ENCODE measurements around the gene LPP. TPM values are rescaled to one million over a fixed set of nuclear protein-coding genes. Genes with fewer than 3 reads are reported as not detected.

The LPP gene
- total and polyA plus RNA-seq, 4 donors: 11.1 to 219 (median 66.5) TPM

DNA sequence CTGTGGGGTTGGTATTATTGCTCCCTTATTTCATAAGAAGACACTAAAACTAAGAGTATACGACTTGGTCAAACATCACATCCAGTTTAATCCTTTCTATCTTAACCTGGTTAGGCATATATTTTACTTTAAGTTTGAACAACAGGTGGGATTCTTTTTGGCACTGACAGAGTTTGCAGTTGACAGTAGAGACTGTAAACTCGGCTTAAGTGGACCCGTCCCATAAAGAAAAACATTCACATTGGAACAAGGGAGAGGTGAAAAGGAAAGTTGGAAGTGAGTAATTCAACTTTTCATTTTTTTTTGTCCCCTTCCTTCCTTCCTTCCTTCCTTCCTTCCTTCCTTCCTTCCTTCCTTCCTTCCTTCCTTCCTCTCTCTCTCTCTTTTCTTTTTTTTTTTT is 355.4 kb downstream of the LPP start:
- DNase-seq: no peak
- H3K36me3 ChIP-seq (ENCODE audit: control insufficient read depth in 4 of 4, insufficient read depth in 4 of 4, low read length in 4 of 4): no peaks in the 10 kb centered on the region
- H3K27me3 ChIP-seq (ENCODE audit: control insufficient read depth in 3 of 3, insufficient read depth in 3 of 3, low read length in 2 of 3): no peaks in the 10 kb centered on the region
- no peak overlapping the region for H3K27ac ChIP-seq (ENCODE audit: low read depth in 1 of 2, low read length in 1 of 2)
- peaks cover 0 to 32% (median 2%) of the 10 kb centered on the region in 5 donors for H3K4me1 ChIP-seq (ENCODE audit: control insufficient read depth in 5 of 5, insufficient read depth in 5 of 5, low read length in 5 of 5)
- 93 to 96% methylated on average over 3 of the region's 3 CpGs for WGBS, 2 donors
- no peak for ATAC-seq (ENCODE audit: insufficient read depth, low FRiP score)
- H3K9ac ChIP-seq (ENCODE audit: insufficient read depth in 1 of 2, low read length in 2 of 2): no peak overlapping the region
- TF ChIP-seq, protein P1, sequence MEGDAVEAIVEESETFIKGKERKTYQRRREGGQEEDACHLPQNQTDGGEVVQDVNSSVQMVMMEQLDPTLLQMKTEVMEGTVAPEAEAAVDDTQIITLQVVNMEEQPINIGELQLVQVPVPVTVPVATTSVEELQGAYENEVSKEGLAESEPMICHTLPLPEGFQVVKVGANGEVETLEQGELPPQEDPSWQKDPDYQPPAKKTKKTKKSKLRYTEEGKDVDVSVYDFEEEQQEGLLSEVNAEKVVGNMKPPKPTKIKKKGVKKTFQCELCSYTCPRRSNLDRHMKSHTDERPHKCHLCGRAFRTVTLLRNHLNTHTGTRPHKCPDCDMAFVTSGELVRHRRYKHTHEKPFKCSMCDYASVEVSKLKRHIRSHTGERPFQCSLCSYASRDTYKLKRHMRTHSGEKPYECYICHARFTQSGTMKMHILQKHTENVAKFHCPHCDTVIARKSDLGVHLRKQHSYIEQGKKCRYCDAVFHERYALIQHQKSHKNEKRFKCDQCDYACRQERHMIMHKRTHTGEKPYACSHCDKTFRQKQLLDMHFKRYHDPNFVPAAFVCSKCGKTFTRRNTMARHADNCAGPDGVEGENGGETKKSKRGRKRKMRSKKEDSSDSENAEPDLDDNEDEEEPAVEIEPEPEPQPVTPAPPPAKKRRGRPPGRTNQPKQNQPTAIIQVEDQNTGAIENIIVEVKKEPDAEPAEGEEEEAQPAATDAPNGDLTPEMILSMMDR (IDR thresholded peaks at IDR 0.05; ENCODE audit: control extremely low read depth, extremely low read depth): no peak
- no peaks in the 10 kb centered on the region for H3K9me3 ChIP-seq (ENCODE audit: control insufficient read depth in 4 of 4, insufficient read depth in 3 of 4, low read length in 3 of 4)
- no peak overlapping the region for H3K4me3 ChIP-seq

DNA sequence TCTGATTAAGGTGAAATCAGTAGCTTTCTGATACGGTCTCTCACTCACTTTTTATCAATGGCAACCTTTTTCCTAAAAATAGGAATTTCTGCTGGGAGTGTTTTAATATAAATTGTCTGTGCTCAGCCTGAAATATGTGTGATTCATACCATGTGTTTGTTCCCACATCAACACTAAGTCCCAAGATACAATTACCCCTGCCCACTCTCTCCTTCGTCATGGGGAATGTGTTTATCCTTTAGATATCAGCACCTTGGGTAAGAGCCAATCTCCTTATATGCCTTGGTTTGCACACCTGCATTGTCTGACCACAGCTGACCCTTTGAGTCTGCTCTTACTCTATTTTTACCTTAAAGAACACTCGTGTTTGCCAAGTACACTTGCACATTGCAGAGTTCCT is 356.4 kb downstream of the LPP start:
- TF ChIP-seq, protein P1 (IDR thresholded peaks at IDR 0.05; ENCODE audit: control extremely low read depth, extremely low read depth): no peak
- Histone ChIP-seq H3K4me3 (no peak overlapping the region), H3K9ac (ENCODE audit: insufficient read depth in 1 of 2, low read length in 2 of 2) (no peak overlapping the region), H3K36me3 (ENCODE audit: control insufficient read depth in 4 of 4, insufficient read depth in 4 of 4, low read length in 4 of 4) (no peaks in the 10 kb centered on the region), H3K27ac (ENCODE audit: low read depth in 1 of 2, low read length in 1 of 2) (no peak overlapping the region), H3K27me3 (ENCODE audit: control insufficient read depth in 3 of 3, insufficient read depth in 3 of 3, low read length in 2 of 3) (no peaks in the 10 kb centered on the region), H3K9me3 (ENCODE audit: control insufficient read depth in 4 of 4, insufficient read depth in 3 of 4, low read length in 3 of 4) (no peaks in the 10 kb centered on the region), H3K4me1 (ENCODE audit: control insufficient read depth in 5 of 5, insufficient read depth in 5 of 5, low read length in 5 of 5) (peaks cover 0 to 29% (median 2%) of the 10 kb centered on the region in 5 donors)
- DNase-seq (peak in 1 of 3 donors; percentile 20), ATAC-seq (ENCODE audit: insufficient read depth, low FRiP score) (no peak)
- 71 to 88% methylated on average over 3 of the region's 3 CpGs for WGBS, 2 donors

DNA sequence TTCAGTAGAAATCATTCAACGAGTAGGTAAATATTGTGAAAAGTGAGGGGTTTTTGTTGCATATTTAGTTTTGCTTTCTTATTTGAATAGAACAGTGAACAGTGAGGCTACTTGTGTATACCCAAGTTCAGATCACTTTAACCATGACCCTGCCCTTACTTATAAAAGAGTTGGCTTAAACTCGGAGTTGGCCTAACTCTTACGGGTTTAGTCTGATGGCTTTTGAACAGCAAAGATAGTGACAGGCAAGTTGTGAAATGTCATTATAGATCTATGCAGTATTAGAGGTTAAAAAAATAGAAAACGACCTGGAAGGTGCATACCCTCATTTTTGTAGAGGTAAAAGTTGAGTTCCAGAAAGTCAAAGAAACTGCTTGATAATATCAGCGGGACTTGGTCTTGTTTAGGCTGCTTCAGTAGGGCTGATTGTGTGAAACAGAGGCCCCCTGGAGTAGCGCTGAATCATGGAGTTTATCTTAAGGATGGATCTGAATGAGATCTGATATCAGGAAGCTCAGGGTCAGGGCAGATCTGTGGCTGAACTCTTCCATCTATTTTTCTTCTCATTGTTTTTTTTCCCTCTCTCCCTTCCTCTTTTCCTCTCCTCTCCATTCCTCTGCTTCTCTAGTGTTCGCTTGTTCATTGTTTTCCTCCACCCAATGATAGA is 359.8 kb downstream of the LPP start:
- Histone ChIP-seq H3K4me1 (ENCODE audit: control insufficient read depth in 5 of 5, insufficient read depth in 5 of 5, low read length in 5 of 5) (peaks cover 0 to 17% (median 0%) of the 10 kb centered on the region in 5 donors), H3K36me3 (ENCODE audit: control insufficient read depth in 4 of 4, insufficient read depth in 4 of 4, low read length in 4 of 4) (no peaks in the 10 kb centered on the region), H3K27ac (ENCODE audit: low read depth in 1 of 2, low read length in 1 of 2) (no peak overlapping the region), H3K4me3 (no peak overlapping the region), H3K9ac (ENCODE audit: insufficient read depth in 1 of 2, low read length in 2 of 2) (no peak overlapping the region), H3K27me3 (ENCODE audit: control insufficient read depth in 3 of 3, insufficient read depth in 3 of 3, low read length in 2 of 3) (no peaks in the 10 kb centered on the region), H3K9me3 (ENCODE audit: control insufficient read depth in 4 of 4, insufficient read depth in 3 of 4, low read length in 3 of 4) (no peaks in the 10 kb centered on the region)
- no peak for ATAC-seq (ENCODE audit: insufficient read depth, low FRiP score)
- WGBS, 2 donors: 82 to 87% methylated on average over 7 of the region's 7 CpGs
- DNase-seq: no peak
- TF ChIP-seq, protein P1 (IDR thresholded peaks at IDR 0.05; ENCODE audit: control extremely low read depth, extremely low read depth): no peak

DNA sequence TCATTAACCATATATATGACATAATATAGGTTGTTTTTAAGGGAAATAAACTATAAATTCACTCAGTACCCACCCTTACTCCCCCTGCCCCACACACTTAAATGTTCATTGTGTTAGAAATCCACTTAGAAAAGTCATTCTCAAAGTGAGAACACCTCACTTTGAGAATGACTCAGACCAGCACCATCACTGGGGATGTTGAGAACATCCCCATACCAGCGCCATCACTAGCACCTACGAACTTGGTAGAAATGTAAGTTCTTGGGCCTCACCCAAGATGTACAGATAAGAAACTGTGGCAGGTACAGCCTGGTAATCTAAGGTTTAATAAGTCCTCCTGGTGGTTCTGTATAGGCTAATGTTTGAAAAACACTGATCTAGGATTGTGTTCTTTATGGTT is 362.6 kb downstream of the LPP start:
- TF ChIP-seq, protein P1 (IDR thresholded peaks at IDR 0.05; ENCODE audit: control extremely low read depth, extremely low read depth): no peak
- ATAC-seq (ENCODE audit: insufficient read depth, low FRiP score): no peak
- H3K9me3 ChIP-seq (ENCODE audit: control insufficient read depth in 4 of 4, insufficient read depth in 3 of 4, low read length in 3 of 4): no peaks in the 10 kb centered on the region
- no peak for DNase-seq
- 92 to 100% methylated on average over 2 of the region's 2 CpGs for WGBS, 2 donors
- no peaks in the 10 kb centered on the region for H3K27me3 ChIP-seq (ENCODE audit: control insufficient read depth in 3 of 3, insufficient read depth in 3 of 3, low read length in 2 of 3)
- H3K4me1 ChIP-seq (ENCODE audit: control insufficient read depth in 5 of 5, insufficient read depth in 5 of 5, low read length in 5 of 5): peaks cover 0 to 11% (median 0%) of the 10 kb centered on the region in 5 donors
- no peak overlapping the region for H3K9ac ChIP-seq (ENCODE audit: insufficient read depth in 1 of 2, low read length in 2 of 2)
- peaks cover 0 to 2% (median 0%) of the 10 kb centered on the region in 4 donors for H3K36me3 ChIP-seq (ENCODE audit: control insufficient read depth in 4 of 4, insufficient read depth in 4 of 4, low read length in 4 of 4)
- no peak overlapping the region for H3K4me3 ChIP-seq
- no peak overlapping the region for H3K27ac ChIP-seq (ENCODE audit: low read depth in 1 of 2, low read length in 1 of 2)
